ES-I3 (cell line): ENCODE results near the gene TRMT112.

Experiments
- H3K36me3 ChIP-seq: 2 replicates; pipeline ENCODE4 v1.6.1; 2013; ENCODE audit warnings: mild to moderate bottlenecking, low read length, control low read depth, moderate library complexity; ENCODE audit not compliant: insufficient read depth
- H3K4me1 ChIP-seq: 2 replicates; pipeline ENCODE4 v1.6.1; 2013; ENCODE audit warnings: mild to moderate bottlenecking, control low read depth, low read length; ENCODE audit not compliant: insufficient read depth
- H3K9ac ChIP-seq: 2 replicates; pipeline ENCODE4 v1.6.1; 2013; ENCODE audit warnings: low read depth, mild to moderate bottlenecking, low read length, moderate library complexity
- H3K9me3 ChIP-seq: 2 replicates; pipeline ENCODE4 v1.6.1; 2013; ENCODE audit warnings: mild to moderate bottlenecking, low read length, moderate library complexity; ENCODE audit not compliant: control insufficient read depth, insufficient read depth

Gene TRMT112

DNA sequence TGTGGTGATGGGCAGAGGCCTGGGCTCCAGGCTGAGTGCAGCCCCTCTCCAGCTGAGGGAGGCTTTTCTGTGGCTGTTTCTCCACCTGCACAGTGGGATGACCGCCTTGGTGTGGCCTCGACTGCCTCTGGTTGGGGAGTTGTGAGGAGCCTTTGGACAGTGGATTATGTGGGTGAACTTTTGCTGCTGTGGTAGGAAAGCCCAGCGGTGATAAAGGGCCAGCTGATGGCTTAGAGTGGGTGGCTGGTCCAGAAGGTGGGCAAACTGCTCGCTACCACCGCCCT is 13.4 kb downstream of the TRMT112 start:
- H3K9ac ChIP-seq = peak overlapping the region; percentile 83
- H3K9me3 ChIP-seq = no peaks in the 10 kb centered on the region
- no peaks in the 10 kb centered on the region for H3K36me3 ChIP-seq
- H3K4me1 ChIP-seq = peaks cover 5% of the 10 kb centered on the region; the same call in 1 of the 2 replicates

DNA sequence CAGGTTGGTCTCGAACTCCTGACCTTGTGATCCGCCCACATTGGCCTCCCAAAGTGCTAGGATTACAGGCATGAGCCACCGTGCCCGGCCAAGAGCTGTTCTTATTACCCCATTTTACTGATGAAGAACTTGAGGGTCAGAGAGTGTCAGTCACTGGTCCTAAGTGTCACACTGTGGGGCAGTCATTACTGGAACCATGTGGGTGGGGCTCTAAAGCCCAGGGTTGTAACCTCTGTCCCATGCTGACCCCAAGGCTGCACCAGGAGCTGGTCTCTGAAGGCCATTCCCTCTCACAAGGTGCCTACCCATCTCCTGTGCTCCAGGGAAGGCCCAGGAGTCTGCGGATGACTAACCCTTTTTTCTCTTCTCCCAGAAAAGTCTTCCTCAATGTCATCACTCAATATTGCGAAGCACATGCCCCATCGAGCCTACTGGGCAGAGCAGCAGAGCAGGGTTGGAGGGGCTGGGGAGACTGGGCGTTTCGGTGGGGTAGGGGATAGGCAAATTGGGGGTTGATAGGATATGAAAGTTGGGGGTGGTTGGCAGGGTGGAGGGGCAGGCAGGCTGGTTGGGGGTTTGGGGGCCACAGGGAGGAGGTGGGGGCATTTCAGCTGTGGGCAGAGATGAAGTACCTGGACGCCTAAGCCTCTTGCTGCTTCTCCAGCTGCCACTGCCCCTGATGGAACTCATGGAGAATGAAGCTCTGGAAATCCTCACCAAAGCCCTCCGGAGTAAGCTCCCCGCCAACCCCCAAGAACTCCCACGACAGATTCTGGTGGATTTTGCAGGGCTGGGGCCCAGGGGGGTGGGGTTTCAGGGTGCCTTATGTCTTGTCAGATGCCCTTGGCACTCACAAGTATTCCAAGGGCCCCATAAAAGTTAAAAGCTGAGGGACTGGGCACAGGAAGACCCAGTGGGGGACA is 14.0 kb downstream of the TRMT112 start:
- Histone ChIP-seq H3K36me3 (no peaks in the 10 kb centered on the region), H3K4me1 (peaks cover 5% of the 10 kb centered on the region; the same call in 1 of the 2 replicates), H3K9ac (no peak overlapping the region)

DNA sequence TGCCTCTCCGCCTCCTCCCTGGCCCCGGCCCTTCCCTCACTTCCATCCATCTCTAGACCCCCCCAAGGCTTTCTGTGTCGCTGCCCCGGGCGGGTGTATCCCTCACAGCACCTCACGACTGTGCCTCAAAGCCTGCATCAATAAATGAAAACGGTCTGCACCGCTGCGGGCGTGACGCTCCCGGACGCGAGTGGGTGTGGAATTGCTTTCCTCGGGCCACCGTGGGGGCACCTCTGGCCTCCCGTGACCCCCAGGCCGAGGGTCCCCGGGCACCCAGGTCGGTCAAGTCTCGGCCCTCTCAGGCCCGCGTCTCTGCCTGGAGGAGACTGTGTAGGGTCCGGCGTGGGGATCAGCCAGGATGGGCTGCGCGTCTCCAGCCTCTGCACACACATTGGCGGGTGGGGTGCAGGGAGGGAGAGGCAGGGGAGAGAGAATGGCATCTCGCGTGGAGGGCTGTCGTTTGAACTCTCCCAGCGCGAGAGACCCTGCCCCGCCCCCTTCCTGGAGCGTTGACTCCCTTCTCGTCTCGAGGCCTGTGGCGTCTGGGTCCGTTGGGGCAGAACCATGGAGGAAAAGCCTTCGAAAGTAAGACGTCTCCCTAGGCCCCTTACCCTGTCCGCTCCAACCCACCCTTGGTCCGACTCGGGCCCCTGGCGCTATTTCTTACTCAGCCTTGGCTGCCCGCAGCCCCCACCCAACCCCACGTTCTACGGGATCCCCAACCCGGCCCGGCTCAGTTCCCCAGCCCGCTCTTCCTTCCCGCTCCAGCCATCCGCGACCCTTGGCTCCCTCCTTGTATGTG is 17.3 kb downstream of the TRMT112 start, which contains the start of gene CATSPERZ:
Gene CATSPERZ (plus strand): TSS at position 512 of the 802 bp plus-strand sequence. CDS start 53 bp downstream, at position 565.
- peak within 1 kb of the TSS; percentile 64 for H3K9ac ChIP-seq
- H3K9me3 ChIP-seq = no peaks in the 10 kb centered on the region; the same call in 1 of the 2 replicates
- H3K36me3 ChIP-seq = no peaks in the 10 kb centered on the region
- peaks cover 3% of the 10 kb centered on the region; the same call in 1 of the 2 replicates for H3K4me1 ChIP-seq

More for the DNA sequence above, 14.0 kb downstream of the TRMT112 start:
- no peaks in the 10 kb centered on the region for H3K9me3 ChIP-seq

DNA sequence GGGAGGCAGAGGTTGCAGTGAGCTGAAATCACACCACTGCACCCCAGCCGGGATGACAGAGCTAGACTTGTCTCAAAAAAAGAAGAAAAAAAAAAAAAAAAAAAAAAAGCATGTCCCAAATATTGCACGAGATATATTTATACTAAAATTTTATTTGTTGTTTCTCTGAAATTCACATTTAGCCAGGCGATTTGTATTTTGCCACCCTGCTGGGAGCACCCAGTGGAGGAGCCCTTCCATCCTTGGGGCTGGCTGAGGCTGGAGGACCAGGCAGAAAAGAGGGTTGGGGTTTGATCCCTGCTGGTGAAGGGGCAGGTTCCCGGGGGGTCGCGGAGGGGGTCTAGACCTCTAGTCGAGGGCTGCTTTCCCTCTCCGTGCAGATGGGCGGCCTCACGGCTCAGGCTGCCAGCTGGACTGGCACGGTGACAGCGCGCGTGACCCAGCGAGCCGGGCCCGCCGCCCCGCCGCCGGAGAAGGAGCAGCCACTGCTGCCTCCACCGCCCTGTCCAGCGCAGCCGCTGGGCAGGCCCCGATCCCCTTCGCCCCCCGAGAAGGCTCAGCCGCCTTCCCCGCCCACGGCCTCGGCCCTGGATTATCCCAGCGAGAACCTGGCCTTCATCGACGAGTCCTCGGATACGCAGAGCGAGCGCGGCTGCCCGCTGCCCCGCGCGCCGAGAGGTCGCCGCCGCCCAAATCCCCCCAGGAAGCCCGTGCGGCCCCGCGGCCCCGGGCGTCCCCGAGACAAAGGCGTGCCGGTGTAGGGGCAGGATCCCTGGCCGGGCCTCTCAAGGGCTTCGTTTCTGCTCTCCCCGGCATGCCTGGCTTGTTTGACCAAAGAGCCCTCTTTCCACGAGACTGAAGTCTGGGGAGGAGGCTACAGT is 18.2 kb downstream of the TRMT112 start:
- Histone ChIP-seq H3K4me1 (peaks cover 3% of the 10 kb centered on the region; the same call in 1 of the 2 replicates), H3K36me3 (no peaks in the 10 kb centered on the region), H3K9ac (peak overlapping the region; percentile 64), H3K9me3 (no peaks in the 10 kb centered on the region; the same call in 1 of the 2 replicates)

DNA sequence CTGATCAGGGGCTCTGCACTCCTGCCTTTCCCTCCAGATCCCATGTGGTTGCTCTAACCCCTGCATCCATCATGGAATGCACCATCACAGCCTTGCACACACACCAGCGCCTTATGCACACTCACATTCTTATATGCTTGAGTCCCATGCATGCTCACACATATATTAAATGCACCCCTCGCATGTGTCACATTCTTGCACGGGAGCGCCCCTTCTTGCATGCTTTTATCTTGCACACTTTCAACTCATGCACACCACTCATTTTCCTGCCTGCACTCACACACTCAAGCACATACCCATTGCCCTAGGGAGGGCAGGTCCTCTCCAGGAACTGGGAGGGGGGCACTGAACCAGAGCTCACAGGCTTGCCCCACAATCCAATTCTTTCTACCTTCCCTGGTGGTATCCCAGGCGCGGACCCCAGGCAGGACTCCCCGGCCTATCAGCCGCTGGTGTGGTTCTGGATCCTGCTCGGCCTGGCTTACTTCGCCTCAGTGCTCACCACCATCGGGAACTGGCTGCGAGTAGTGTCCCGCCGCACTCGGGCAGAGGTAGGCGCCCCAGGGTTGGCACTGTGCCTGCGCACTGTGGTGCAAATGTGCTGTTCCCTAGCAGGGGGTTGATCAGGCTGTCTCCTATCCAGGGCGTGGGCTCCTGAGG is 19.5 kb downstream of the TRMT112 start:
- Histone ChIP-seq H3K9me3 (no peaks in the 10 kb centered on the region; the same call in 1 of the 2 replicates), H3K36me3 (no peaks in the 10 kb centered on the region), H3K9ac (peak overlapping the region; percentile 3; the same call in 1 of the 2 replicates), H3K4me1 (no peaks in the 10 kb centered on the region; the same call in 1 of the 2 replicates)

DNA sequence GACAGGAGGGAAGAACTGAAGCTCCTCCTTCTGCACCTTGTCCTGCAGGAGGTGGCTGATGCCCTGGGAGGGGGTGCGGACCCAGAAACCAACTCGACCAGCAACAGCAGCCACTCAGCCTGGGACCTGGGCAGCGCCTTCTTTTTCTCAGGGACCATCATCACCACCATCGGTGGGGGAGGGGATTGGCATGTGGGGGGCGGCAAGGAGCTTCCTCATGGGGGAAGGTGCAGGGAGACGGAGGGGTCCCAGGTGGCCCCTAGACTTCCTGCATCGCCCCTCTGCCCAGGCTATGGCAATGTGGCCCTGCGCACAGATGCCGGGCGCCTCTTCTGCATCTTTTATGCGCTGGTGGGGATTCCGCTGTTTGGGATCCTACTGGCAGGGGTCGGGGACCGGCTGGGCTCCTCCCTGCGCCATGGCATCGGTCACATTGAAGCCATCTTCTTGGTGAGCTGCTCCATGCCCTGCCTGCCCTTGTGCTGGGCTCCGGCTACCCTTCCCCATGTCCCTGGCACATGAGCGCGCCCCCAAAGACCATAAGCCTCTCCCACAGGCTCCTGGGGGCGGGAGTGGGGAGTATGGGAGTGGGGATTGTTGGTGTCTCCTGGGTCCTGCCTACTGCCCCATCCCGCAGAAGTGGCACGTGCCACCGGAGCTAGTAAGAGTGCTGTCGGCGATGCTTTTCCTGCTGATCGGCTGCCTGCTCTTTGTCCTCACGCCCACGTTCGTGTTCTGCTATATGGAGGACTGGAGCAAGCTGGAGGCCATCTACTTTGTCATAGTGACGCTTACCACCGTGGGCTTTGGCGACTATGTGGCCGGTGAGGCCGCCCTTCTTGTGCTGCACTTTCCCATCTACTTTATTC is 20.3 kb downstream of the TRMT112 start:
- H3K36me3 ChIP-seq = no peaks in the 10 kb centered on the region
- H3K9me3 ChIP-seq = no peaks in the 10 kb centered on the region; the same call in 1 of the 2 replicates
- peak overlapping the region; percentile 3; the same call in 1 of the 2 replicates for H3K9ac ChIP-seq
- H3K4me1 ChIP-seq = no peaks in the 10 kb centered on the region; the same call in 1 of the 2 replicates

DNA sequence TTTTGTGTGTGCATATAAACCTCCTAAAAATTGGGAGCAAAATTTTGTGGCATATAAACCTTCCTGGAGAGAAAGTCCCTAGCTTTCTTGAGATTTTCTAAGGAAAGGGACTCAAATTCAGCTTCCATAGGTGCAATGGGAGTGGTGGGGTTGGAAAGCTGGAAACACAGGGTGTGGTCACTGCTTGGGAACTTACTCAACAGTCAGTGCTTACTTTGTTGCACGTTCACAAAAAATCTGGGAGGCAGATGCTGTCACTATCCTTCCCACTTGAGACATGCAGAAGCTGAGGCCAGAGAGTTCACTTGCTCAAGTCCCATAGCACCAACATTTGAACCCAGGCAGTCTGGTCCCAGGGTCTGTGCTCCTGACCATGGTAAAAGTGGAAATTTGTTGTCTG is 21.1 kb downstream of the TRMT112 start:
- Histone ChIP-seq H3K4me1 (no peaks in the 10 kb centered on the region; the same call in 1 of the 2 replicates), H3K9ac (no peak overlapping the region), H3K9me3 (no peaks in the 10 kb centered on the region; the same call in 1 of the 2 replicates), H3K36me3 (no peaks in the 10 kb centered on the region)

DNA sequence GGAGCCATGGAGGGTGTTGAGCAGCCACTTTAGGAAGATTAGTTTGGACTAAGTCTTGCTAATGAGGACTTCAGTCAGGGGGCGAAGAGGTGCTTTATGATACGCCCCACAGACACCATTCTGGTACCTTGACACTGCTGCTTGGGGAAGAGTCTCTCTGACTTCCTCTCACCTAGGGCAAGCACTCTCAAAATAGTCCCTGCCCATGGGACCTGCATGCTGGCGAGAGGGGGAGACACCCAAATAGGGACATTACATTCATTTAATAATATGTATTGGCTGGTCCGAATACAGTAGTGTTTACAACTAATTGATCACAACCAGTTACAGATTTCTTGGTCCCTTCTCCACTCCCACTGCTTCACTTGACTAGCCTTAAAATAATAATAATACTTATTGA is 21.6 kb downstream of the TRMT112 start:
- Histone ChIP-seq H3K9ac (no peak overlapping the region), H3K4me1 (no peaks in the 10 kb centered on the region; the same call in 1 of the 2 replicates), H3K9me3 (no peaks in the 10 kb centered on the region; the same call in 1 of the 2 replicates), H3K36me3 (no peaks in the 10 kb centered on the region)

DNA sequence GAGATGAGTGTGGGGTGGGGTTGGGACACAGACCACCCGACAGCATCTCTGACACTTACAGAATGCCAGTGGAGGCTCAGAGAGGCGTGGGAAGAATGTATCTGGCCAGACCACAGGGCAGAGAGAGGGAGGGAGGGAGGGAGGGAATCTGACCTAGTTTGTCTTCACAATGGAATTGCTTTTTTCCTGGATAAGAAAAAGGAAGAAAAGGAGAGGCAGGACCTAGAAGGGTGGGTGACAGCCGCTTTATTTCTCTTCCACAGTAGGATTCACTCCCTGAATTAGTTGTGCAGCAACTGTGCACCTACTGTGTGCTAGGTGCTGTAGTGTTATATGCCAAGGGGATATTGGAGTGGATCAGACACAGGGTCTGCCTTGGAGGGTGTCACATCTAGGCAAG is 22.6 kb downstream of the TRMT112 start:
- Histone ChIP-seq H3K9me3 (no peaks in the 10 kb centered on the region; the same call in 1 of the 2 replicates), H3K36me3 (no peaks in the 10 kb centered on the region), H3K9ac (no peak overlapping the region), H3K4me1 (no peaks in the 10 kb centered on the region; the same call in 1 of the 2 replicates)

DNA sequence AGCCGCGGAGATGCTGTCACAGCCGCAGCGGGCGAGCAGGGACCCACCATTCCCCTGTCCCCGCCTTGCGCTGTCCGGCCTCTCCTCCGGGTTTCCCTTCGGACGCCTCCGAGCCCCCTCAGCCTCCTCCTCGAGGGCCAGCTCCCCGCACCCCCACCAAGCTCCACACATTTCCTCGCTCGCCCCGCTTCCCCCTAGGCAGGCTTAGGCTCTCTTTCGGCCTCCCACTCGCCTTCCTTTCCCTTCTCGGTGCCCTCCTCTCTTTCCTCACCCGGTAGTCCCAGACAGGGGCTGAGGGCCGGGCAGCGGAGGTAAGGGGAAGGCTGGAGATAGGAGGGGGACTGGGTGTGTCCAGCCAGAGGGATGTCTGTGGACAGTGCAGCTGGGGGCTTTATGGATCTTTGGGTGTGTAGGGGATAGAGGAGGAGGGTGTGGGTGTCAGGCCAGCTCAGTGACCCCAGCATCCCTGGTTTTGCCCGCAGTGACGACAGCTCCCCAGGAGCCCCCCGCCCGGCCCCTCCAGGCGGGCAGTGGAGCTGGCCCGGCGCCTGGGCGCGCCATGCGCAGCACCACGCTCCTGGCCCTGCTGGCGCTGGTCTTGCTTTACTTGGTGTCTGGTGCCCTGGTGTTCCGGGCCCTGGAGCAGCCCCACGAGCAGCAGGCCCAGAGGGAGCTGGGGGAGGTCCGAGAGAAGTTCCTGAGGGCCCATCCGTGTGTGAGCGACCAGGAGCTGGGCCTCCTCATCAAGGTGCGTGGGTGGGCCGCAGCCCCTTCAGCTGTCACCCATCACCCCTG is 24.7 kb downstream of the TRMT112 start:
- Histone ChIP-seq H3K4me1 (no peaks in the 10 kb centered on the region), H3K36me3 (no peaks in the 10 kb centered on the region), H3K9me3 (no peaks in the 10 kb centered on the region; the same call in 1 of the 2 replicates), H3K9ac (peak overlapping the region; percentile 60)

DNA sequence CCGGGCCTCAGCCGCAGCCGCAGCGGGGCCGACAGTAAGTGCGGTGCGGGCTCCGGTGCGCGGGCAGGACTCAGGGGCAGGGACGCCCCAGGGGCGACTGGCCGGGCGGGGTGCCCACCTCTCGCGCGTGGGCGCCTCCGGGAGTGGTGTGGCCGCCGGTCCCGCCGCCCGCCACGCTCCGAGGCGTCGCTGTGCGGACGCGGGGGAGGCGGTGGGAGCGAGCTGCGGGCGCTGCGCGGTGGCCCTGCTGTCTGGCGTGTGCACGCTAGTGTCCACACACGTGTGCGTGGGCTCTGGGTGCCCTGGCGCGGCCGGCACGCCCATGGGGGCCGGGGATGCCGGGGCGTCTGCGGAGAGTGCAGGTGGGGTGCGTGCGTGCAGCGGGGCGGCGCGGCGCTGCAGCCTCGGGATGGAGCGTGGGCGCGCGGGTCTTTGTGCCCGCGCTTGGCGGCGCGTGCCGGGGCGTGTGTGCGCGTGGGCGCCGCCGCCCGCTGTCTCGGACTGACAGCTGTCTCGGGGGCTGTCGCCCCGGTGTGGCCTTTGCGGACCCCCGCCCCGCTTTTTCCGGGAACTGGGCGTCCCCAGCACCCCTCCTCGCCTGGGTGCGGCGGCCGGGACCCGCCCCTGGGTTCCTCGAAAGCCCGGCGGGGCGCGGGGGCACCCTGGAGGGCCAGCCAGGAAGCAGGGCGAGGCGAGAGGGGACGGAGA is 25.5 kb downstream of the TRMT112 start:
- H3K4me1 ChIP-seq = no peaks in the 10 kb centered on the region
- no peaks in the 10 kb centered on the region; the same call in 1 of the 2 replicates for H3K9me3 ChIP-seq
- peak overlapping the region; percentile 60 for H3K9ac ChIP-seq
- H3K36me3 ChIP-seq = no peaks in the 10 kb centered on the region
